IMR-90 (cell line): ENCODE results near the gene TRABD2A.

ENCODE experiments used
- CTCF ChIP-seq: conservative IDR thresholded peaks from 2 replicates; pipeline ENCODE4 v1.5.1; 2012; ENCODE audit warnings: mild to moderate bottlenecking, low read depth, low read length, improper control_type of control experiment
- POLR2A ChIP-seq: IDR thresholded peaks from 2 replicates; pipeline ENCODE4 v1.6.1; 2012; ENCODE audit warnings: mild to moderate bottlenecking, low read depth, low read length
- SMC3 ChIP-seq: fragments of 150-350 bp; IDR thresholded peaks from 2 replicates; pipeline ENCODE4 v1.6.1; 2016; ENCODE audit warnings: low read depth, mild to moderate bottlenecking, antibody characterized with exemption, low read length, moderate library complexity

- TF ChIP-seq POLR2A (no peak), CTCF (no peak), SMC3 (no peak)
These were observed 10.6 kb upstream of the TRABD2A start for GRCh38 chr2:84891355-84892010.
